GM21825 (cell line): ENCODE results near the gene ADM2.

Source experiments
- ATAC-seq: cut with Tn5 transposase; IDR thresholded peaks from one replicate; pipeline ENCODE4 v1.9.1; 2021; ENCODE audit warnings: mild to moderate bottlenecking, moderate library complexity; ENCODE audit not compliant: unreplicated experiment

Gene ADM2

GRCh38 chr22:50523806-50524675 lies 42.7 kb downstream of the ADM2 start:
- ATAC-seq = no peak

GRCh38 chr22:50524676-50525103 lies 43.3 kb downstream of the ADM2 start:
- ATAC-seq = no peak

- peak; percentile 34 for ATAC-seq
These were observed 43.9 kb downstream of the ADM2 start, which contains the start of gene SCO2 for GRCh38 chr22:50525104-50525857. TSS of gene SCO2 (minus strand) at chr22:50525598. CDS start at chr22:50524411, 1,187 bp downstream.

GRCh38 chr22:50525858-50526107 lies 44.4 kb downstream of the ADM2 start:
- ATAC-seq = peak; percentile 10

GRCh38 chr22:50526108-50526833 lies 44.9 kb downstream of the ADM2 start:
- peak; percentile 27 for ATAC-seq

GRCh38 chr22:50526834-50527801 lies 45.8 kb downstream of the ADM2 start:
- ATAC-seq = no peak

GRCh38 chr22:50527921-50528681 lies 46.8 kb downstream of the ADM2 start:
- ATAC-seq = no peak

- no peak for ATAC-seq
These were observed 47.5 kb downstream of the ADM2 start for GRCh38 chr22:50528682-50529415.

GRCh38 chr22:50529416-50529896 lies 48.1 kb downstream of the ADM2 start:
- no peak for ATAC-seq

- ATAC-seq = no peak
These were observed 48.7 kb downstream of the ADM2 start, which contains the start of gene TYMP for GRCh38 chr22:50529897-50530579. TSS of gene TYMP (minus strand) at chr22:50530012. CDS start at chr22:50529709, 303 bp downstream.

GRCh38 chr22:50530580-50530876 lies 49.2 kb downstream of the ADM2 start:
- ATAC-seq = no peak

GRCh38 chr22:50530877-50531545 lies 49.7 kb downstream of the ADM2 start:
- peak; percentile 18 for ATAC-seq

- ATAC-seq = no peak
These were observed 50.2 kb downstream of the ADM2 start for GRCh38 chr22:50531546-50531961.

GRCh38 chr22:50531962-50532674 lies 50.8 kb downstream of the ADM2 start:
- no peak for ATAC-seq

GRCh38 chr22:50532824-50533796 lies 51.8 kb downstream of the ADM2 start:
- no peak for ATAC-seq
